ENCODE data around the gene JMJD6.

The JMJD6 gene

GRCh38 chr17:76682296-76682695, 44.1 kb downstream of the JMJD6 start:
- FAIRE-seq (no peak), DNase-seq (ENCODE audit: insufficient read length) (no peak)
- TF ChIP-seq POLR2A (IDR thresholded peaks at IDR 0.05; ENCODE audit: low read depth, low read length), result no peak
- TF ChIP-seq TAF1 (IDR thresholded peaks at IDR 0.05; ENCODE audit: borderline replicate concordance, low read depth, low read length), result no peak
- TF ChIP-seq POLR2AphosphoS5 (IDR thresholded peaks at IDR 0.05; ENCODE audit: low read depth, low read length), result no peak

GRCh38 chr17:76681222-76682137, 44.9 kb downstream of the JMJD6 start:
- peak; percentile 57 for DNase-seq (ENCODE audit: insufficient read length)
- TF ChIP-seq POLR2AphosphoS5 (IDR thresholded peaks at IDR 0.05; ENCODE audit: low read depth, low read length), result no peak
- TF ChIP-seq POLR2A (IDR thresholded peaks at IDR 0.05; ENCODE audit: low read depth, low read length), result no peak
- no peak for TF ChIP-seq TAF1 (IDR thresholded peaks at IDR 0.05; ENCODE audit: borderline replicate concordance, low read depth, low read length)
- FAIRE-seq, result no peak

GRCh38 chr17:76679239-76679638, 47.2 kb downstream of the JMJD6 start:
- DNase-seq (ENCODE audit: insufficient read length), result no peak
- FAIRE-seq, result no peak
- TF ChIP-seq POLR2A (IDR thresholded peaks at IDR 0.05; ENCODE audit: low read depth, low read length) (no peak), POLR2AphosphoS5 (IDR thresholded peaks at IDR 0.05; ENCODE audit: low read depth, low read length) (no peak), TAF1 (IDR thresholded peaks at IDR 0.05; ENCODE audit: borderline replicate concordance, low read depth, low read length) (no peak)

GRCh38 chr17:76678330-76678729, 48.1 kb downstream of the JMJD6 start:
- FAIRE-seq (no peak), DNase-seq (ENCODE audit: insufficient read length) (no peak)
- TF ChIP-seq TAF1 (IDR thresholded peaks at IDR 0.05; ENCODE audit: borderline replicate concordance, low read depth, low read length), result no peak
- no peak for TF ChIP-seq POLR2AphosphoS5 (IDR thresholded peaks at IDR 0.05; ENCODE audit: low read depth, low read length)
- no peak for TF ChIP-seq POLR2A (IDR thresholded peaks at IDR 0.05; ENCODE audit: low read depth, low read length)

- no peak for TF ChIP-seq POLR2A (IDR thresholded peaks at IDR 0.05; ENCODE audit: low read depth, low read length)
- TF ChIP-seq TAF1 (IDR thresholded peaks at IDR 0.05; ENCODE audit: borderline replicate concordance, low read depth, low read length), result no peak
- TF ChIP-seq POLR2AphosphoS5 (IDR thresholded peaks at IDR 0.05; ENCODE audit: low read depth, low read length), result no peak
- FAIRE-seq (no peak), DNase-seq (ENCODE audit: insufficient read length) (no peak)
These were observed 49.0 kb downstream of the JMJD6 start for GRCh38 chr17:76677406-76677805.

- FAIRE-seq, result no peak
- DNase-seq (ENCODE audit: insufficient read length), result no peak
- TF ChIP-seq POLR2AphosphoS5 (IDR thresholded peaks at IDR 0.05; ENCODE audit: low read depth, low read length) (no peak), TAF1 (IDR thresholded peaks at IDR 0.05; ENCODE audit: borderline replicate concordance, low read depth, low read length) (no peak), POLR2A (IDR thresholded peaks at IDR 0.05; ENCODE audit: low read depth, low read length) (no peak)
These were observed 49.8 kb downstream of the JMJD6 start for GRCh38 chr17:76676629-76677028.

GRCh38 chr17:76675648-76676047, 50.8 kb downstream of the JMJD6 start:
- DNase-seq (ENCODE audit: insufficient read length) (no peak), FAIRE-seq (no peak)
- TF ChIP-seq TAF1 (IDR thresholded peaks at IDR 0.05; ENCODE audit: borderline replicate concordance, low read depth, low read length), result no peak
- TF ChIP-seq POLR2A (IDR thresholded peaks at IDR 0.05; ENCODE audit: low read depth, low read length), result no peak
- no peak for TF ChIP-seq POLR2AphosphoS5 (IDR thresholded peaks at IDR 0.05; ENCODE audit: low read depth, low read length)

GRCh38 chr17:76674600-76674999, 51.8 kb downstream of the JMJD6 start:
- FAIRE-seq (no peak), DNase-seq (ENCODE audit: insufficient read length) (no peak)
- TF ChIP-seq POLR2A (IDR thresholded peaks at IDR 0.05; ENCODE audit: low read depth, low read length), result no peak
- TF ChIP-seq TAF1 (IDR thresholded peaks at IDR 0.05; ENCODE audit: borderline replicate concordance, low read depth, low read length), result no peak
- TF ChIP-seq POLR2AphosphoS5 (IDR thresholded peaks at IDR 0.05; ENCODE audit: low read depth, low read length), result no peak

- no peak for DNase-seq (ENCODE audit: insufficient read length)
- TF ChIP-seq POLR2A (IDR thresholded peaks at IDR 0.05; ENCODE audit: low read depth, low read length) (no peak), TAF1 (IDR thresholded peaks at IDR 0.05; ENCODE audit: borderline replicate concordance, low read depth, low read length) (no peak)
- FAIRE-seq, result no peak
These were observed 52.7 kb downstream of the JMJD6 start for GRCh38 chr17:76673729-76674128.

GRCh38 chr17:76672892-76673291, 53.5 kb downstream of the JMJD6 start:
- no peak for DNase-seq (ENCODE audit: insufficient read length)
- FAIRE-seq, result no peak
- TF ChIP-seq TAF1 (IDR thresholded peaks at IDR 0.05; ENCODE audit: borderline replicate concordance, low read depth, low read length) (no peak), POLR2A (IDR thresholded peaks at IDR 0.05; ENCODE audit: low read depth, low read length) (no peak), POLR2AphosphoS5 (IDR thresholded peaks at IDR 0.05; ENCODE audit: low read depth, low read length) (no peak)

GRCh38 chr17:76672270-76672851, 54.0 kb downstream of the JMJD6 start:
- DNase-seq (ENCODE audit: insufficient read length), result no peak
- FAIRE-seq, result no peak
- TF ChIP-seq POLR2A (IDR thresholded peaks at IDR 0.05; ENCODE audit: low read depth, low read length) (no peak), POLR2AphosphoS5 (IDR thresholded peaks at IDR 0.05; ENCODE audit: low read depth, low read length) (no peak), TAF1 (IDR thresholded peaks at IDR 0.05; ENCODE audit: borderline replicate concordance, low read depth, low read length) (no peak)

GRCh38 chr17:76671912-76672262, 54.5 kb downstream of the JMJD6 start:
- TF ChIP-seq POLR2AphosphoS5 (IDR thresholded peaks at IDR 0.05; ENCODE audit: low read depth, low read length) (peak; percentile 72), POLR2A (IDR thresholded peaks at IDR 0.05; ENCODE audit: low read depth, low read length) (peak; percentile 76), TAF1 (IDR thresholded peaks at IDR 0.05; ENCODE audit: borderline replicate concordance, low read depth, low read length) (0 out of 2 replicates have a peak, but pooled peaks have one; percentile 9)
- no peak for FAIRE-seq
- no peak for DNase-seq (ENCODE audit: insufficient read length)
